GM12878 (cell line): Measurements from ENCODE around the gene MSLN. TPM values are rescaled to one million over a fixed set of nuclear protein-coding genes. Genes with fewer than 3 reads are reported as not detected.

ENCODE experiments used
- CREB1 ChIP-seq: IDR thresholded peaks from 2 replicates; pipeline ENCODE4 v1.6.1; 2012; ENCODE audit warnings: low read depth, mild to moderate bottlenecking, inconsistent platforms
- HCFC1 ChIP-seq: fragments of 150-350 bp; IDR thresholded peaks from 2 replicates; pipeline ENCODE4 v1.6.1; 2014; ENCODE audit warnings: low read length
- IKZF2 ChIP-seq, 2 experiments: fragments of 450-650 bp; IDR thresholded peaks; 2 replicates each; pipeline ENCODE4 v1.6.1; 2017; ENCODE audit warnings: mild to moderate bottlenecking in 2 of 2, moderate library complexity in 2 of 2
- KLF5 ChIP-seq: fragments of 450-650 bp; IDR thresholded peaks from 2 replicates; pipeline ENCODE4 v1.6.1; 2014; ENCODE audit warnings: mild to moderate bottlenecking; ENCODE audit not compliant: partially characterized antibody
- MYC ChIP-seq: IDR thresholded peaks from 2 replicates; pipeline ENCODE4 v1.6.1; 2011; ENCODE audit warnings: mild to moderate bottlenecking, low read length, moderate library complexity, inconsistent platforms; ENCODE audit not compliant: insufficient read depth, insufficient replicate concordance, insufficient read length, severe bottlenecking
- NR2C2 ChIP-seq: IDR thresholded peaks from 2 replicates; pipeline ENCODE4 v1.6.1; 2011; ENCODE audit warnings: borderline replicate concordance, low read depth; ENCODE audit not compliant: control insufficient read depth, insufficient read length
- SP1 ChIP-seq: IDR thresholded peaks from one replicate; pipeline ENCODE4 v1.6.1; 2011; ENCODE audit warnings: low read depth, low read length
- SPI1 ChIP-seq: IDR thresholded peaks from 2 replicates; pipeline ENCODE4 v1.6.1; 2011; ENCODE audit warnings: low read depth, mild to moderate bottlenecking, low read length, moderate library complexity, borderline replicate concordance; ENCODE audit not compliant: insufficient read depth
- TCF12 ChIP-seq: IDR thresholded peaks from 2 replicates; pipeline ENCODE4 v1.6.1; 2011; ENCODE audit warnings: low read depth, mild to moderate bottlenecking, low read length
- YBX1 ChIP-seq: fragments of 450-650 bp; IDR thresholded peaks from 2 replicates; pipeline ENCODE4 v1.6.1; 2016; ENCODE audit warnings: antibody characterized with exemption
- ZBED1 ChIP-seq: IDR thresholded peaks from 2 replicates; pipeline ENCODE4 v1.6.1; 2016; ENCODE audit warnings: borderline replicate concordance
- ZNF207 ChIP-seq: fragments of 450-650 bp; IDR thresholded peaks from 2 replicates; pipeline ENCODE4 v1.6.1; 2014; ENCODE audit warnings: antibody characterized with exemption, mild to moderate bottlenecking, borderline replicate concordance
- polyA plus RNA-seq, 11 experiments: library from polyadenylated mRNA; depleted of rRNA in 4 of 11; unstranded in 6 of 11; stranded (reverse) in 5 of 11; fragments of >200 nt; fragmentation: Nextera tagmentation in 4 of 11; fragmentation: Illumina TruSeq in 1 of 11; extraction: Ambion mirVana in 4 of 11; extraction: Trizol in 1 of 11; gene quantifications; 1 replicate in 1 of 11; 2 replicates in 10 of 11; pipeline versions ENCODE4 v1.2.1 to v1.2.3, GENCODE V29; 2011 to 2016; ENCODE audit warnings: inconsistent platforms in 2 of 11, missing spikeins in 2 of 11, low read depth in 1 of 11
- total RNA-seq, 4 experiments: library from RNA; depleted of rRNA in 3 of 4; stranded (reverse); fragments of >200 nt in 3 of 4; fragmentation: Illumina TruSeq in 1 of 4; extraction: Trizol in 1 of 4; gene quantifications; 2 replicates each; pipeline versions ENCODE4 v1.2.1 to v1.2.3, GENCODE V29; 2013 to 2021
- TF ChIP-seq, protein P1 (sequence below): fragments of 450-650 bp; conservative IDR thresholded peaks from 2 replicates; pipeline ENCODE4 v1.6.1; 2017; ENCODE audit warnings: mild to moderate bottlenecking, moderate library complexity
- TF ChIP-seq, protein P2 (sequence below): IDR thresholded peaks from 2 replicates; pipeline ENCODE4 v1.6.1; 2011; ENCODE audit warnings: mild to moderate bottlenecking, low read depth, low read length, moderate library complexity; ENCODE audit not compliant: insufficient replicate concordance
- TF ChIP-seq, protein P3 (sequence below): fragments of 450-650 bp; IDR thresholded peaks from 2 replicates; pipeline ENCODE4 v1.6.1; 2017; ENCODE audit warnings: mild to moderate bottlenecking, moderate library complexity
- TF ChIP-seq, protein P4 (sequence below): fragments of 450-650 bp; formaldehyde crosslinking; IDR thresholded peaks from 2 replicates; pipeline ENCODE4 v1.5.0; 2022; ENCODE audit warnings: mild to moderate bottlenecking, missing genetic modification characterization
- TF ChIP-seq, protein P5 (sequence below): IDR thresholded peaks from 2 replicates; pipeline ENCODE4 v1.6.1; 2012; ENCODE audit warnings: low read depth, low read length, improper control_type of control experiment

The MSLN gene
- total and polyA plus RNA-seq, 10 of the 15 experiments (the other 5 are each of a cell fraction or from before 2014, with no cell fraction given): 0.08 TPM; not detected in 9

DNA sequence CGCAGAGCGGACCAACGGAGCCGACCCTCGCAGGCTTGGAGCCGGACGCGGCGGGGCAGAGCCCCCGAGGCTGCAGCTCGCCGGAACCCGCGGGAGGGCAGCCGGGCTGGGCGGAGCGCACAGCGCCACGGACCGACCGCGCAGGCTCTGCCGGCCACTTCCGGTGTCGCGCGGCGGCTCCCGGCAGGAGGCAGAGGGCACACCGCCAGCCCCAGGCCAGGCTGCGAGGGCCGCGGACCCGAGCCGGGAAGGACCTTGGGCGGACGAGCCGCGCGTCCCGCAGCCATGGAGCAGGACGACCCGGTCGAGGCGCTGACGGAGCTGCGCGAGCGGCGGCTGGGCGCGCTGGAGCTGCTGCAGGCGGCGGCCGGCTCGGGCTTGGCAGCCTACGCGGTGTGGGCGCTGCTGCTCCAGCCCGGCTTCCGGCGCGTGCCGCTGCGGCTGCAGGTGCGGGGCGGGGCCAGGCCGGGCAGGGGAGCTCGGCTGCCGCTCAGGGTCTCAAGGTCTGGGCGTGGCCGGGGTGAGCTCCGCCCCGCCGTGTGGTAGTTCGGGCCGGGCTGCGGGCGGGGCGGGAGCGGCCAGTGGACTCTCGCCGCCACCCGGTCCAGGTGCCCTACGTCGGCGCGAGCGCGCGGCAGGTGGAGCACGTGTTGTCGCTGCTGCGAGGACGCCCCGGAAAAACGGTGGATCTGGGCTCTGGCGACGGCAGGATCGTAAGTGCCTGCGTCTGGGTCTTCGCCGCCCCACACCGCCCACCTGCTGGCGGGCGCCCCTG lies 39.4 kb upstream of the MSLN start, which contains the start of gene ANTKMT (continued):
- TF ChIP-seq, protein P1, sequence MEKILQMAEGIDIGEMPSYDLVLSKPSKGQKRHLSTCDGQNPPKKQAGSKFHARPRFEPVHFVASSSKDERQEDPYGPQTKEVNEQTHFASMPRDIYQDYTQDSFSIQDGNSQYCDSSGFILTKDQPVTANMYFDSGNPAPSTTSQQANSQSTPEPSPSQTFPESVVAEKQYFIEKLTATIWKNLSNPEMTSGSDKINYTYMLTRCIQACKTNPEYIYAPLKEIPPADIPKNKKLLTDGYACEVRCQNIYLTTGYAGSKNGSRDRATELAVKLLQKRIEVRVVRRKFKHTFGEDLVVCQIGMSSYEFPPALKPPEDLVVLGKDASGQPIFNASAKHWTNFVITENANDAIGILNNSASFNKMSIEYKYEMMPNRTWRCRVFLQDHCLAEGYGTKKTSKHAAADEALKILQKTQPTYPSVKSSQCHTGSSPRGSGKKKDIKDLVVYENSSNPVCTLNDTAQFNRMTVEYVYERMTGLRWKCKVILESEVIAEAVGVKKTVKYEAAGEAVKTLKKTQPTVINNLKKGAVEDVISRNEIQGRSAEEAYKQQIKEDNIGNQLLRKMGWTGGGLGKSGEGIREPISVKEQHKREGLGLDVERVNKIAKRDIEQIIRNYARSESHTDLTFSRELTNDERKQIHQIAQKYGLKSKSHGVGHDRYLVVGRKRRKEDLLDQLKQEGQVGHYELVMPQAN: peak; percentile 95
- TF ChIP-seq TCF12: peak; percentile 62; the same call in 1 of the 2 replicates
- TF ChIP-seq ZBED1: no peak
- TF ChIP-seq, protein P2, sequence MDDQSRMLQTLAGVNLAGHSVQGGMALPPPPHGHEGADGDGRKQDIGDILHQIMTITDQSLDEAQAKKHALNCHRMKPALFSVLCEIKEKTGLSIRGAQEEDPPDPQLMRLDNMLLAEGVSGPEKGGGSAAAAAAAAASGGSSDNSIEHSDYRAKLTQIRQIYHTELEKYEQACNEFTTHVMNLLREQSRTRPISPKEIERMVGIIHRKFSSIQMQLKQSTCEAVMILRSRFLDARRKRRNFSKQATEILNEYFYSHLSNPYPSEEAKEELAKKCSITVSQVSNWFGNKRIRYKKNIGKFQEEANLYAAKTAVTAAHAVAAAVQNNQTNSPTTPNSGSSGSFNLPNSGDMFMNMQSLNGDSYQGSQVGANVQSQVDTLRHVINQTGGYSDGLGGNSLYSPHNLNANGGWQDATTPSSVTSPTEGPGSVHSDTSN: peak; percentile 45
- TF ChIP-seq, protein P3, sequence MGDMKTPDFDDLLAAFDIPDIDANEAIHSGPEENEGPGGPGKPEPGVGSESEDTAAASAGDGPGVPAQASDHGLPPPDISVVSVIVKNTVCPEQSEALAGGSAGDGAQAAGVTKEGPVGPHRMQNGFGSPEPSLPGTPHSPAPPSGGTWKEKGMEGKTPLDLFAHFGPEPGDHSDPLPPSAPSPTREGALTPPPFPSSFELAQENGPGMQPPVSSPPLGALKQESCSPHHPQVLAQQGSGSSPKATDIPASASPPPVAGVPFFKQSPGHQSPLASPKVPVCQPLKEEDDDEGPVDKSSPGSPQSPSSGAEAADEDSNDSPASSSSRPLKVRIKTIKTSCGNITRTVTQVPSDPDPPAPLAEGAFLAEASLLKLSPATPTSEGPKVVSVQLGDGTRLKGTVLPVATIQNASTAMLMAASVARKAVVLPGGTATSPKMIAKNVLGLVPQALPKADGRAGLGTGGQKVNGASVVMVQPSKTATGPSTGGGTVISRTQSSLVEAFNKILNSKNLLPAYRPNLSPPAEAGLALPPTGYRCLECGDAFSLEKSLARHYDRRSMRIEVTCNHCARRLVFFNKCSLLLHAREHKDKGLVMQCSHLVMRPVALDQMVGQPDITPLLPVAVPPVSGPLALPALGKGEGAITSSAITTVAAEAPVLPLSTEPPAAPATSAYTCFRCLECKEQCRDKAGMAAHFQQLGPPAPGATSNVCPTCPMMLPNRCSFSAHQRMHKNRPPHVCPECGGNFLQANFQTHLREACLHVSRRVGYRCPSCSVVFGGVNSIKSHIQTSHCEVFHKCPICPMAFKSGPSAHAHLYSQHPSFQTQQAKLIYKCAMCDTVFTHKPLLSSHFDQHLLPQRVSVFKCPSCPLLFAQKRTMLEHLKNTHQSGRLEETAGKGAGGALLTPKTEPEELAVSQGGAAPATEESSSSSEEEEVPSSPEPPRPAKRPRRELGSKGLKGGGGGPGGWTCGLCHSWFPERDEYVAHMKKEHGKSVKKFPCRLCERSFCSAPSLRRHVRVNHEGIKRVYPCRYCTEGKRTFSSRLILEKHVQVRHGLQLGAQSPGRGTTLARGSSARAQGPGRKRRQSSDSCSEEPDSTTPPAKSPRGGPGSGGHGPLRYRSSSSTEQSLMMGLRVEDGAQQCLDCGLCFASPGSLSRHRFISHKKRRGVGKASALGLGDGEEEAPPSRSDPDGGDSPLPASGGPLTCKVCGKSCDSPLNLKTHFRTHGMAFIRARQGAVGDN: peak; percentile 87
- TF ChIP-seq ZNF207: peak; percentile 96
- TF ChIP-seq CREB1: peak; percentile 25; the same call in 1 of the 2 replicates
- TF ChIP-seq, protein P4, sequence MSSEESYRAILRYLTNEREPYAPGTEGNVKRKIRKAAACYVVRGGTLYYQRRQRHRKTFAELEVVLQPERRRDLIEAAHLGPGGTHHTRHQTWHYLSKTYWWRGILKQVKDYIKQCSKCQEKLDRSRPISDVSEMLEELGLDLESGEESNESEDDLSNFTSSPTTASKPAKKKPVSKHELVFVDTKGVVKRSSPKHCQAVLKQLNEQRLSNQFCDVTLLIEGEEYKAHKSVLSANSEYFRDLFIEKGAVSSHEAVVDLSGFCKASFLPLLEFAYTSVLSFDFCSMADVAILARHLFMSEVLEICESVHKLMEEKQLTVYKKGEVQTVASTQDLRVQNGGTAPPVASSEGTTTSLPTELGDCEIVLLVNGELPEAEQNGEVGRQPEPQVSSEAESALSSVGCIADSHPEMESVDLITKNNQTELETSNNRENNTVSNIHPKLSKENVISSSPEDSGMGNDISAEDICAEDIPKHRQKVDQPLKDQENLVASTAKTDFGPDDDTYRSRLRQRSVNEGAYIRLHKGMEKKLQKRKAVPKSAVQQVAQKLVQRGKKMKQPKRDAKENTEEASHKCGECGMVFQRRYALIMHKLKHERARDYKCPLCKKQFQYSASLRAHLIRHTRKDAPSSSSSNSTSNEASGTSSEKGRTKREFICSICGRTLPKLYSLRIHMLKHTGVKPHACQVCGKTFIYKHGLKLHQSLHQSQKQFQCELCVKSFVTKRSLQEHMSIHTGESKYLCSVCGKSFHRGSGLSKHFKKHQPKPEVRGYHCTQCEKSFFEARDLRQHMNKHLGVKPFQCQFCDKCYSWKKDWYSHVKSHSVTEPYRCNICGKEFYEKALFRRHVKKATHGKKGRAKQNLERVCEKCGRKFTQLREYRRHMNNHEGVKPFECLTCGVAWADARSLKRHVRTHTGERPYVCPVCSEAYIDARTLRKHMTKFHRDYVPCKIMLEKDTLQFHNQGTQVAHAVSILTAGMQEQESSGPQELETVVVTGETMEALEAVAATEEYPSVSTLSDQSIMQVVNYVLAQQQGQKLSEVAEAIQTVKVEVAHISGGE (CRISPR knock-in tag): peak; percentile 89
- no peak for TF ChIP-seq YBX1
- TF ChIP-seq SP1: no peak
- peak; percentile 62 for TF ChIP-seq KLF5
- TF ChIP-seq MYC: peak; percentile 78
- TF ChIP-seq IKZF2 (IDR thresholded peaks at IDR 0.05): no peak
- TF ChIP-seq, protein P5, sequence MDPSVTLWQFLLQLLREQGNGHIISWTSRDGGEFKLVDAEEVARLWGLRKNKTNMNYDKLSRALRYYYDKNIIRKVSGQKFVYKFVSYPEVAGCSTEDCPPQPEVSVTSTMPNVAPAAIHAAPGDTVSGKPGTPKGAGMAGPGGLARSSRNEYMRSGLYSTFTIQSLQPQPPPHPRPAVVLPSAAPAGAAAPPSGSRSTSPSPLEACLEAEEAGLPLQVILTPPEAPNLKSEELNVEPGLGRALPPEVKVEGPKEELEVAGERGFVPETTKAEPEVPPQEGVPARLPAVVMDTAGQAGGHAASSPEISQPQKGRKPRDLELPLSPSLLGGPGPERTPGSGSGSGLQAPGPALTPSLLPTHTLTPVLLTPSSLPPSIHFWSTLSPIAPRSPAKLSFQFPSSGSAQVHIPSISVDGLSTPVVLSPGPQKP: 0 out of 2 replicates have a peak, but pooled peaks have one; percentile 34
- peak; percentile 75 for TF ChIP-seq HCFC1
- no peak for TF ChIP-seq NR2C2
- TF ChIP-seq SPI1: no peak
